Left lobe of liver (tissue), 2 donors: Measurements from ENCODE around the gene LRBA. TPM values are rescaled to one million over a fixed set of nuclear protein-coding genes. Genes with fewer than 3 reads are reported as not detected.

Experiments
- ATAC-seq: fragments of 200-7000 bp; cut with Tn5 transposase; one replicate; pipeline ENCODE4 v1.9.1; 2020; ENCODE audit warnings: mild to moderate bottlenecking, moderate library complexity
- DNase-seq: peaks from one replicate; pipeline ENCODE4 v3.0.0-alpha.2; 2020; ENCODE audit warnings: low spot score
- total RNA-seq: library from RNA; stranded (reverse); gene quantifications from one replicate; pipeline ENCODE4 v1.2.1, GENCODE V29; 2021
- donor health status: DM: no; HTN: no; CAD: no; lungs with moderate emphysema.
- donor health status: DM: no; HTN: yes; CAD: no.

The LRBA gene
- total RNA-seq, 1 donor from 2014 or later, result 26.7 TPM

DNA sequence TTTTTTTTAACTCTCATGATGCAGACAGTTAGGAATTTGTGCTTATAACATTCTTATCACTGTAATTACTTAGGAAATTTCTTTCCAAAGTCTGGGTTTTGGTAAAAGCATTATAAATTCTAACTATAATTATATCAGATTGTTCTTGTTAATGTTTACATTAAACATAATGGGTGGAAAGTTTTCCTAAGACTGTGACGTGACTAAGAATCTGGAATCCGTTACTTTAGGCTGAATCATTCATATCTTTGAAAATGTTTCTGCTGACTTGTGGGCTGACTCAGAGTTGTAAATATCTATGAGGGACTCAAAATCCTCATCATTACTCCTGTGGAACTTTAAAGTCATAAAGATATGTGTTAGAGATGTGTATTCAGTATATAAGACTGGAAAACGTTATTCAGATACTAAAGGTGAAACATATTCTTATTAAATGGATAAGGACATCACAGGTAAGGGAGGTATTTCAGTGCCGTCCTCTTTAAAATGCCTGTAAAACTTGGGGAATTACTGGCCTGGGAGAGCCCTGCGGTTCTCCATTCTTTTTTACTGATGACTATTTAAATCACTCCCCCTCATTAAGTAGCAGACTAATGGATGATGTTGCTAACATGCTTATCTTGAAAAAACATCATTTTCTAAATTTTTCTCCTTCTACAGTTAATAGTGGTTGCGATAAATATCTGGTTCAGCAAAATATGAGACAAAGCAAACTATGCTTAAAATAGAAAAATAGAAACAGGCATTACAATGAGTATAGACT is 777.8 kb downstream of the LRBA start:
- DNase-seq (no peak), ATAC-seq (no peak)

- DNase-seq (no peak), ATAC-seq (no peak)
These were observed 778.5 kb downstream of the LRBA start for GRCh38 chr4:150236626-150237025.

DNA sequence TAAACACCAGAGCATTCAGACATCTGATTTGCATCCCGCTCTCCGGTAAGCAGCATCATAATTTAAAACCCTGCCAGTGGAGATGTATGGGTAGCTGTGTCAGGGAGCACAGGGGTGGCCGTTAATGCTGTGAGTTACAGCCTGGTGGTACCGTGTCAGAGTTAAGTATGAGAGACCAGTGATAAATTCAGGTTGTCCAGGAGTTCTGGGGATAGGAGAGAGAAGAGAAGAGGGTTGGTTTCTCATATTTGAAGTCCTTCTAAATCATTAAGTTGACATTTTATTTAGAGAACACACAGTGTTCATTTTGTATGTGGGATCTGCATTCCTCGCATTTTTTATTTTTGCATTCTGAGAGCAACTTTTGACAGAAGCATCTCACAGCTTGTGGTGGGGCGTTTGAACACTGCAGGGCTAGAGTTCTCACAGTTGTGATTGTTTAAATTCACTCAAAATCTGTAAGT is 779.2 kb downstream of the LRBA start:
- ATAC-seq (no peak), DNase-seq (no peak)

GRCh38 chr4:150235317-150235716 is 779.8 kb downstream of the LRBA start:
- DNase-seq (no peak), ATAC-seq (no peak)

DNA sequence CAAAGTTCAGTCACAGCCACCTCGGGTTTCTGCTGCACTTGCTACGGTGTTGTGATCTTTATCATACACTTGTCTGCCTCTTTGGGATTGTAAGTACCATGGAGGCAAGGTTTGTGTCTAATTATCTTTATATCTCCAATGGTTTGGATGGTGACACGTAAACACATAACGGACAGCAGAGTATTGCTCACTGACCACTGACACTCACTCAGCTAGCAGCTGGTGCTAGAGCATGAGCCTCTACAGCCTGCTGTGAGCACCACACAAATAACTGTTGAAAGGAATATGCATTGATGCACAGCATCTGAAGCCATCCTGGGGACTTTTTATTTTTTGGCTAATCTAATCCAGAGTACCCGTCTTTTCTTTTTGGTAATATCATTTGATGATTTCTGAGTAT is 780.8 kb downstream of the LRBA start:
- DNase-seq (no peak), ATAC-seq (no peak)

- ATAC-seq (peak; percentile 96), DNase-seq (peak; percentile 65)
These were observed 783.1 kb downstream of the LRBA start for GRCh38 chr4:150232029-150232428.

- DNase-seq (no peak), ATAC-seq (peak; percentile 33)
These were observed 783.8 kb downstream of the LRBA start for GRCh38 chr4:150231107-150231770.

DNA sequence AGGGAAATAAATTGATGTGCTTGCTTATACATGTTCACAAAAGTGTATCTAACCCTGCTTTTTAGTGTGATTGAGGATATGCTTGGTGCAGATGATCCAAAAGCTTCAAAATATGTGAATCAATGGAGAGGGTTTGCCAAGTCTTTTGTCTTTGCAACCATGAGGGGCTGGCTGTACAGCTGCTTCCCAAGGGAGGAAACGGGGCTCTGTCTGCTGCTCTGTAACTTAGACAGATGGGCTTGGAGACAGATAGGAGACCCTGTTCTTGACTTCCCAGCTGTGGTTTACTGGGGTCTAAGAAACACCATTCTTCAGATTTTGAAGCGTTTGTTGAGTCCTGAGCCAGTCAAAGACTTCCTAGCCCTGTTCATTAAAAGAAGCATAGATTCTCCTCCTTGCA is 784.5 kb downstream of the LRBA start:
- ATAC-seq (no peak), DNase-seq (no peak)

- ATAC-seq (no peak), DNase-seq (no peak)
These were observed 785.6 kb downstream of the LRBA start for GRCh38 chr4:150229520-150229919.

GRCh38 chr4:150224896-150225591 is 790.0 kb downstream of the LRBA start:
- ATAC-seq (no peak), DNase-seq (no peak)

- no peak for ATAC-seq
- no peak for DNase-seq
These were observed 795.2 kb downstream of the LRBA start for GRCh38 chr4:150219841-150220240.

DNA sequence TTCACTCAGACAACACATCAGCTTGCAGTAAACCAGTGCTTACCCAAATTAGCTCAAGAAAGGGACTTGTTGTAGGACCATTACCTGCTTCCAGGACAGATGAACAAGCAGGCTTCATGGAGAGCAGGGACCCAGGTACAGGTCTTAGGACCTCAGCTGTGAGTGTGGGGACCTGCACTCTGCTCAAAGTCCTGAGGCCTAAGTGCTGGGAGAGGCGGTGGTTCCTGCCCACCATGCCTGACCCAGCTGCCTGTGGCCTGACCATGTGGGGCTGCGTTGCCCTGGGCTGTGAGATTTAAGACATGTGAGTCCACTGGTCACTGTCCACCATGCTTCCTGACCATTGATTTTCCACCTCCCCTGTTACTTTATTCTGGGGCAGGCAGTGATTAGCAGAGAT is 796.6 kb downstream of the LRBA start:
- no peak for ATAC-seq
- no peak for DNase-seq

DNA sequence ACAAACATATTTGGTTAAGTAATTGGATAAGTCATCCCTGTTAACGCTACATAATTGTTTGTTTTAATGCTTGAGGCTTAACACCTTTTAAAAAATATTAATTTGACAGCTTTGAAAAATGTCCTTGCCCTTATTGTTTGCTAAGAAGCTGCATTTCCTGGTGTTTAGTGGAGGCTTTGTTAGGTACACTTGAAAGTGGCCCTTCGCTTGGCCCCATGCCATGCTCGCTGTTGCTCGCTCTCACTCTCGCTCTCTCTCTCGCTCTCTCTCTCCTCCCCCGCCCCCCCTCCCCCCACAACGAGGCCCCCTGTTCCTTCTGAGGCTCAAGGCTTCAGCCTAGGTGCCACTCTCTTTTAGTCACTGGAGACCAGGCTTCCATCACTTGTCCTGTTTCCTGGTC is 797.3 kb downstream of the LRBA start:
- no peak for DNase-seq
- ATAC-seq, result no peak

DNA sequence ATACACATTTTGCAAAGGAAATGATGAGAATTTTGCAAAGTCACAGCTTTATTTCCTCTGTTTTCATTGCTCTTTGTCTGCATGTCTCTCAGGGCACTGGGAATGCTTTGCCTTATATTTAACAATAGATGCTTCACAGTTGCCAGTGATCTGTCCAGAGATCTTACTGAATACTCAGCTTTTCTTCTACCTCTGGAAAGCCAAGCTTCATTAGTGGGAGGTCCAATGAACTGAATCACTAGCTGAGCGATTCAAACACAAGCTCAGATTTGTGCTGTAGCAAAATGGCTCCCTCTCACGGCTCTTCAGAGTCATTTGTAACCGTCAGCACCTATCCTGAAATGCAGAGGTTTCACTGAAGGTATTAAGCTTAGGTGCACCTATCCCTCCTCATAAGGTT is 797.9 kb downstream of the LRBA start:
- ATAC-seq, result peak; percentile 35
- no peak for DNase-seq

- no peak for DNase-seq
- no peak for ATAC-seq
These were observed 798.4 kb downstream of the LRBA start for GRCh38 chr4:150216726-150217125.

GRCh38 chr4:150215601-150216000 is 799.5 kb downstream of the LRBA start:
- no peak for DNase-seq
- ATAC-seq, result no peak

Other genes starting within 250 kb of the LRBA start
- 414 TPM for gene RPS3A, start 84.3 kb upstream of the LRBA start, total RNA-seq